ENCODE results near the gene PRKN.

Gene PRKN

GRCh38 chr6:162200041-162200440, 527.5 kb downstream of the PRKN start:
- H3K4me3 ChIP-seq (ENCODE audit: low read length): no peak overlapping the region
- no peak for TF ChIP-seq ZNF274 (IDR thresholded peaks at IDR 0.05; ENCODE audit: low read depth, low read length)

GRCh38 chr6:162198925-162199324, 528.6 kb downstream of the PRKN start:
- TF ChIP-seq ZNF274 (IDR thresholded peaks at IDR 0.05; ENCODE audit: low read depth, low read length): no peak
- no peak overlapping the region for H3K4me3 ChIP-seq (ENCODE audit: low read length)

- TF ChIP-seq ZNF274 (IDR thresholded peaks at IDR 0.05; ENCODE audit: low read depth, low read length): no peak
- H3K4me3 ChIP-seq (ENCODE audit: low read length): no peak overlapping the region
These were observed 529.5 kb downstream of the PRKN start for GRCh38 chr6:162198076-162198475.

- no peak for TF ChIP-seq ZNF274 (IDR thresholded peaks at IDR 0.05; ENCODE audit: low read depth, low read length)
- H3K4me3 ChIP-seq (ENCODE audit: low read length): no peak overlapping the region
These were observed 532.1 kb downstream of the PRKN start for GRCh38 chr6:162195441-162195840.

- no peak overlapping the region for H3K4me3 ChIP-seq (ENCODE audit: low read length)
- TF ChIP-seq ZNF274 (IDR thresholded peaks at IDR 0.05; ENCODE audit: low read depth, low read length): no peak
These were observed 536.6 kb downstream of the PRKN start for GRCh38 chr6:162190981-162191380.

GRCh38 chr6:162187168-162187935, 540.2 kb downstream of the PRKN start:
- H3K4me3 ChIP-seq (ENCODE audit: low read length): no peak overlapping the region
- TF ChIP-seq ZNF274 (IDR thresholded peaks at IDR 0.05; ENCODE audit: low read depth, low read length): no peak

- no peak for TF ChIP-seq ZNF274 (IDR thresholded peaks at IDR 0.05; ENCODE audit: low read depth, low read length)
- H3K4me3 ChIP-seq (ENCODE audit: low read length): no peak overlapping the region
These were observed 543.1 kb downstream of the PRKN start for GRCh38 chr6:162184465-162184864.

- TF ChIP-seq ZNF274 (IDR thresholded peaks at IDR 0.05; ENCODE audit: low read depth, low read length): no peak
- no peak overlapping the region for H3K4me3 ChIP-seq (ENCODE audit: low read length)
These were observed 545.7 kb downstream of the PRKN start for GRCh38 chr6:162181741-162182401.

GRCh38 chr6:162181111-162181510, 546.5 kb downstream of the PRKN start:
- H3K4me3 ChIP-seq (ENCODE audit: low read length): no peak overlapping the region
- no peak for TF ChIP-seq ZNF274 (IDR thresholded peaks at IDR 0.05; ENCODE audit: low read depth, low read length)

GRCh38 chr6:162179196-162179951, 548.2 kb downstream of the PRKN start:
- TF ChIP-seq ZNF274 (IDR thresholded peaks at IDR 0.05; ENCODE audit: low read depth, low read length): no peak

GRCh38 chr6:162178666-162179065, 548.9 kb downstream of the PRKN start:
- TF ChIP-seq ZNF274 (IDR thresholded peaks at IDR 0.05; ENCODE audit: low read depth, low read length): no peak
- no peak overlapping the region for H3K4me3 ChIP-seq (ENCODE audit: low read length)

More at GRCh38 chr6:162179196-162179951, 548.2 kb downstream of the PRKN start:
- H3K4me3 ChIP-seq (ENCODE audit: low read length): no peak overlapping the region

GRCh38 chr6:162178266-162178665, 549.3 kb downstream of the PRKN start:
- no peak overlapping the region for H3K4me3 ChIP-seq (ENCODE audit: low read length)
- TF ChIP-seq ZNF274 (IDR thresholded peaks at IDR 0.05; ENCODE audit: low read depth, low read length): no peak

- no peak for TF ChIP-seq ZNF274 (IDR thresholded peaks at IDR 0.05; ENCODE audit: low read depth, low read length)
These were observed 549.8 kb downstream of the PRKN start for GRCh38 chr6:162177746-162178145.

GRCh38 chr6:162173466-162173865, 554.1 kb downstream of the PRKN start:
- TF ChIP-seq ZNF274 (IDR thresholded peaks at IDR 0.05; ENCODE audit: low read depth, low read length): no peak
- no peak overlapping the region for H3K4me3 ChIP-seq (ENCODE audit: low read length)

More at GRCh38 chr6:162177746-162178145, 549.8 kb downstream of the PRKN start:
- H3K4me3 ChIP-seq (ENCODE audit: low read length): no peak overlapping the region

Data from GM08714 (cell line).